ENCODE measurements around the gene PGA4.

The PGA4 gene

DNA sequence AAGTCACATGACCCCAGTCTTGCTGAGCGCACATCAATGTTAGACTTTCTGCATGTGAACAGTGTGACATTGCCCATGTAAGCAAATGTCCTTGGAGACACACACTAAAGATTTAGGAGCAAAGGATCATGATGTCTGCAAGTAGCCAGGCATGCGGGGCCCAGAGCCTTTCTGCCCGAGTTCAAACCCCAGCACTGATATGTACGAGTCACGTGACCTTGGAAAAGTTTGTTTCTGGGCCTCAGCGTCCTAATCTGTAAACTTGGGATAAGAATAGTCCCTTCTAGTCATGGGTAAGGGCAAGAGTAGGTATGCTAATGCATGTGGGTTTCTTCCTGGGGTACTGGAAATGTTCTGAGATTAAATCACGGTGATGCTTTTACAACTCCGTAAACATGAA, 35.6 kb upstream of the PGA4 start:
- Histone ChIP-seq H3K4me3 (no peak overlapping the region), H3K4me1 (peaks cover 0 to 11% (median 2%) of the 10 kb centered on the region in 10 experiments; a peak in 5 of 20 replicates), H3K36me3 (no peaks in the 10 kb centered on the region), H4K20me1 (no peaks in the 10 kb centered on the region), H3K27me3 (no peaks in the 10 kb centered on the region), H3K27ac (no peak overlapping the region), H3K9me3 (replicated peaks in 1 of 11) (peaks cover 0 to 14% (median 8%) of the 10 kb centered on the region in 11 experiments; a peak in 11 of 22 replicates), H3K4me2 (peak overlapping the region in 1 of 11 experiments; percentile 3; a peak in 1 of 22 replicates), H3K9ac (no peak overlapping the region)
- TF ChIP-seq Cebpa-rat (IDR thresholded peaks at IDR 0.05): no peak

DNA sequence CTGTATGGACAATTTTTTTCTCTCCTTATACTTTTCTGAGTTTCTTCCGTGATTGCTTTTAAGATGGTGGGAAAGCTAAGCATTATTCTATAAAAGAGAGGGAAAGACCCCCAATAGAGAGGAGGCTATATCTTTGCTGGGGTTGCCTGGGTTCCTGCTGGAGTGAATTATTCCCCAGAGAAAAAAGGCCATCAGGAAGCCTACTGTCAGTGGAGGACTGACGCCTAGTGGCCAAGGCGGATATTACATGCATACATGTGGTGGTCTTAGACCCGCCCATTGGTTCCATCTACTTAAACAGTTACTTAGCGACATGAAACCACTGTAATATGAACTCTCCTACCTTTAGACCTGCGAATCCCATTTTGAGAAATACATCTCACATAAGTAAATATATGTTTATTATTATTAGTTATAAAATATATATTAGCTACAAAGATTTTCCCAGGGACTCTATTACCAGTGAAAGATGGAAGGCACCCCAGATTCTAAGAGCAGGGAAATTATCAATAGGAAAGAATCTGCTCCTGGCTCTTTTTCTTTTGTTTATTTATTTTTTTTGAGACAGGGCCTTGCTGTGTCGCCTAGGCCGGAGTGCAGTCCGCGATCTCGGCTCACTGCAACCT, 34.5 kb upstream of the PGA4 start:
- no peak overlapping the region for H3K4me2 ChIP-seq
- peaks cover 0 to 11% (median 2%) of the 10 kb centered on the region in 10 experiments; a peak in 5 of 20 replicates for H3K4me1 ChIP-seq
- H3K9ac ChIP-seq: no peak overlapping the region
- no peak for TF ChIP-seq Cebpa-rat (IDR thresholded peaks at IDR 0.05)
- H3K27ac ChIP-seq: no peak overlapping the region
- no peaks in the 10 kb centered on the region for H3K27me3 ChIP-seq
- peaks cover 0 to 18% (median 8%) of the 10 kb centered on the region in 11 experiments; a peak in 11 of 22 replicates for H3K9me3 ChIP-seq (replicated peaks in 1 of 11)
- H3K4me3 ChIP-seq: no peak overlapping the region
- H4K20me1 ChIP-seq: no peaks in the 10 kb centered on the region; a peak in 1 of 22 replicates
- H3K36me3 ChIP-seq: no peaks in the 10 kb centered on the region

DNA sequence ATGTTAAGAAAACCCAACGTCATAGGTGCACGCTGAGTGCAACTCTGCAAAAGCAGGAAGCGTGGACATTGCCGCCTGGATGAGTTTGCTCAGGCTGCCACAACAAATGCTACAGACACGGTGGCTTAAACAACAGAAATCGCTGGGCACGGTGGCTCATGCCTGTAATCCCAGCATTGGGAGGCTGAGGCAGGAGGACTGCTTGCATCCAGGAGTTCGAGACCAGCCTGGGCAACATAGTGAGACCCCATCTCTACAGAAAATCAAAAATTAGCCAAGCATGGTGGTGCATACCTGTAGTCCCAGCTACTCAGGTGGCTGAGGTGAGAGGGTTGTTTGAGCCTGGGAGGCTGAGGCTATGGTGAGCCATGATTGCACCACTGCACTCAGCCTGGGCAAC, 32.2 kb upstream of the PGA4 start:
- H3K27ac ChIP-seq: no peak overlapping the region
- H3K4me1 ChIP-seq: peaks cover 0 to 13% (median 7%) of the 10 kb centered on the region in 10 experiments; a peak in 7 of 20 replicates
- peaks cover 0 to 18% (median 8%) of the 10 kb centered on the region in 11 experiments; a peak in 11 of 22 replicates for H3K9me3 ChIP-seq (replicated peaks in 1 of 11)
- H3K9ac ChIP-seq: no peak overlapping the region
- no peaks in the 10 kb centered on the region; a peak in 2 of 22 replicates for H4K20me1 ChIP-seq
- no peak overlapping the region for H3K4me3 ChIP-seq
- no peaks in the 10 kb centered on the region for H3K36me3 ChIP-seq
- no peaks in the 10 kb centered on the region for H3K27me3 ChIP-seq
- no peak for TF ChIP-seq Cebpa-rat (IDR thresholded peaks at IDR 0.05)
- H3K4me2 ChIP-seq: peak overlapping the region in 2 of 11 experiments; percentile 26 to 44; a peak in 1 of 22 replicates

DNA sequence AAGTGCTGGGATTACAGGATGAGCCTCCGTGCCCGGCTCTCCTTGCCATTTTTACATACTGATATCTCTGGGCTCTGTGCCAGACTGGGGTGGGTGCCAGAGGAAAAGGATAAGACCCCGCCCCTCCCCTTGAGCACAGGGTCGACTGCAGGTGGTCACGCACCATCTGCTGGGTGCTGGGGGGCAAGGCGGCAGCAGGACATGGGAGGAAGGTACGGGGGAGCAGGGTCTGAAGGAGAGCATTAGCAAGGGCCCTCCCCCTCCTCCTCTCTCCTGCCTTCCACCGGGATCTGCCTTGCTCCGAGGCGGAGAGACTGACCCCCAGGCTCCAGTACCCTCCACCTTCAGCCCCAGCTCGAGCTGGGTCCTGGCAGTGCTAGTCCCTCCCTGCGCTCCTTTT, 28.6 kb upstream of the PGA4 start:
- H3K9ac ChIP-seq: no peak overlapping the region

DNA sequence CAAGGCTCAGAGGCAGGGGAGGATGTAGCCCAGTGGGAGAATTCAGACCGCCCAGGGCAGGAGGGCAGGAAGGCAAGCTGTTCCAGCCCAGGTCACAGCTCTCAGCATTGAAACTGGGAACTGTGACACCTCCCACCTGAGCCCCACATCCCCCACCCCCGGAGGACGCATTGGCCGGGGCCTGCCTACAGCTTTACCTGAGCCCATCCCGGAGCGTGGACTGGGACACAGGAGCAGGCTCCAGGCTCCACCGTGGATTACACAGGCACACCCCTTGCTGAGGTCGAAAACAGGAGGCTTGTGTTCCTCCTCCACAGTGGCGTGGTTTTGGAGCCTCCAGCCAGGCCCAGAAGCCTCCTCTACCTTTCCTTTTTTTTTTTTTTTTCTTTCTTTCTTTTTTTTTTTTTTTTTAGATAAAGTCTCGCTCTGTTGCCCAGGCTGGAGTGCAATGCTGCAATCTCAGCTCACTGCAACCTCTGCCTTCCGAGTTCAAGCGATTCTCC, 27.9 kb upstream of the PGA4 start:
- Histone ChIP-seq H3K27me3 (0 out of 22 replicates have a peak, but pooled peaks cover 0 to 4% (median 0%) of the 10 kb centered on the region in 11 experiments), H4K20me1 (no peaks in the 10 kb centered on the region; a peak in 2 of 22 replicates), H3K9me3 (replicated peaks in 1 of 11) (peaks cover 0 to 30% (median 20%) of the 10 kb centered on the region in 11 experiments; a peak in 17 of 22 replicates), H3K4me2 (peak overlapping the region in 1 of 11 experiments; percentile 17; a peak in 1 of 22 replicates), H3K36me3 (no peaks in the 10 kb centered on the region), H3K4me3 (no peak overlapping the region), H3K4me1 (peaks cover 6 to 23% (median 9%) of the 10 kb centered on the region in 10 experiments; a peak in 14 of 20 replicates), H3K27ac (no peak overlapping the region), H3K9ac (no peak overlapping the region)
- no peak for TF ChIP-seq Cebpa-rat (IDR thresholded peaks at IDR 0.05)

More for the DNA sequence above, 28.6 kb upstream of the PGA4 start:
- peak overlapping the region in 1 of 11 experiments; percentile 17; a peak in 1 of 22 replicates for H3K4me2 ChIP-seq
- H3K9me3 ChIP-seq (replicated peaks in 1 of 11): peaks cover 0 to 24% (median 13%) of the 10 kb centered on the region in 11 experiments; a peak in 16 of 22 replicates
- H3K36me3 ChIP-seq: no peaks in the 10 kb centered on the region
- peaks cover 6 to 23% (median 10%) of the 10 kb centered on the region in 10 experiments; a peak in 14 of 20 replicates for H3K4me1 ChIP-seq
- no peak for TF ChIP-seq Cebpa-rat (IDR thresholded peaks at IDR 0.05)
- H3K27ac ChIP-seq: no peak overlapping the region
- no peaks in the 10 kb centered on the region; a peak in 2 of 22 replicates for H4K20me1 ChIP-seq
- 0 out of 22 replicates have a peak, but pooled peaks cover 0 to 4% (median 0%) of the 10 kb centered on the region in 11 experiments for H3K27me3 ChIP-seq
- H3K4me3 ChIP-seq: no peak overlapping the region

DNA sequence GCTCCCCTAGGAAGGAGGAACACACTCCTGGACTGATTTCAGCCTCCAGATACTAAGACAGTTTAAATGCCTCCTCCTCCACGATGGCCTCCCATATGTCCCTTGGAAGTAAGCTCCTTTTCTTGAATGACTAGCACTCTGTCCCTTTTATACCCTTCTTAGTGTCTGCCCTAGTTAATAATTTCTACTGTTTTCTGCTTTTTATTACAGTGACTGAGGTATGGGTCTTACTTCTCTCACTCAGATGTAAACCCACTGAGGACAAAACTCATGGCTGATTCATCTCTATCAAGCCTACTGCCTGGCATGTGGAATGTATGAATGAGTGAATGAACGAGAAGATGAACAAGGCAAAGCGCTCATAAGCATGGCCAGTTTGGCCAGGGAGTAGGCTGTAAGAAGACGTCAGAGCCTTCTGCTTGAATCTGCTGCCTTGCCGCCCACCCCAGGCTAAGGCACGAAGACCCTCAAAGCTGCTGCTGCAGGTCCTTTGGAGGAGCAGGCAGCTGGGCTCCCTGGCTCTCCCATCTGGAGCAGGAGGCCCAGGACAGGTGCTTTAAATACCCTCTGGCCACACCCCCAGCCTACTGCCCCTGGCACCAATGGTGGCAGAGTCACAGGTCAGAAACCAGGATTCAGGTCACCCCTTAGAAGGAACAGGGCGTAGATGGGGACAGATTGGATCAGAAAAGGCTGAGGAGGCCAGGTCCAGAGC, 27.0 kb upstream of the PGA4 start:
- no peak overlapping the region for H3K27ac ChIP-seq
- peak overlapping the region in 8 of 11 experiments; percentile 29 to 72 (median 52); a peak in 15 of 22 replicates for H3K4me2 ChIP-seq
- 0 out of 22 replicates have a peak, but pooled peaks cover 0 to 4% (median 0%) of the 10 kb centered on the region in 11 experiments for H3K27me3 ChIP-seq
- peaks cover 0 to 17% (median 9%) of the 10 kb centered on the region in 10 experiments; a peak in 13 of 20 replicates for H3K4me1 ChIP-seq
- no peaks in the 10 kb centered on the region; a peak in 2 of 22 replicates for H4K20me1 ChIP-seq
- no peak for TF ChIP-seq Cebpa-rat (IDR thresholded peaks at IDR 0.05)
- no peak overlapping the region for H3K4me3 ChIP-seq
- no peak overlapping the region for H3K9ac ChIP-seq
- H3K36me3 ChIP-seq: no peaks in the 10 kb centered on the region
- peaks cover 0 to 32% (median 21%) of the 10 kb centered on the region in 11 experiments; a peak in 17 of 22 replicates for H3K9me3 ChIP-seq (replicated peaks in 1 of 11)

DNA sequence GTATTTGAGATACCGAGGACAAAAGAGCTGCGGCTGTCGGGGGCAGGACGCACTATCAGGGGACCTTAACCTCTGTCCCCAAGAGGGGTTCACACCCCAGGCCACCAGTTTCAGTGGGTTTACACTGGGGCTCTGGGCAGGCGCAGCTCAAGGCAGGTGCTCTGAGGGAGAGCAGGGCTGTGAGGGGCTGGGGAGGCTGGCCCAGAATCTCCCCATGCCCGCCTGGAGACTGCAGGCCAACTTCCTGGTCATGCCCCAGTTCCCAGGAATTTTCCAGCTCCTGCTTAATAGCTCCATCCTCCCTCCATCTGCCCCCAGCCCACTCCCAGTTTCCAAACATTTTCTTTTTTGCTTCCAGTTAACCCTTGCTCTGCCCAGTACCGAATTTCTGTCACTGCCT, 26.4 kb upstream of the PGA4 start:
- H3K9ac ChIP-seq: no peak overlapping the region
- no peak overlapping the region for H3K4me3 ChIP-seq
- no peak overlapping the region for H3K27ac ChIP-seq
- TF ChIP-seq Cebpa-rat (IDR thresholded peaks at IDR 0.05): no peak
- peak overlapping the region in 8 of 11 experiments; percentile 29 to 72 (median 52); a peak in 15 of 22 replicates for H3K4me2 ChIP-seq
- 0 out of 22 replicates have a peak, but pooled peaks cover 0 to 4% (median 0%) of the 10 kb centered on the region in 11 experiments for H3K27me3 ChIP-seq
- peaks cover 4 to 17% (median 9%) of the 10 kb centered on the region in 10 experiments; a peak in 15 of 20 replicates for H3K4me1 ChIP-seq
- H3K9me3 ChIP-seq (replicated peaks in 1 of 11): peaks cover 0 to 26% (median 18%) of the 10 kb centered on the region in 11 experiments; a peak in 17 of 22 replicates
- no peaks in the 10 kb centered on the region for H3K36me3 ChIP-seq
- H4K20me1 ChIP-seq: no peaks in the 10 kb centered on the region; a peak in 2 of 22 replicates

DNA sequence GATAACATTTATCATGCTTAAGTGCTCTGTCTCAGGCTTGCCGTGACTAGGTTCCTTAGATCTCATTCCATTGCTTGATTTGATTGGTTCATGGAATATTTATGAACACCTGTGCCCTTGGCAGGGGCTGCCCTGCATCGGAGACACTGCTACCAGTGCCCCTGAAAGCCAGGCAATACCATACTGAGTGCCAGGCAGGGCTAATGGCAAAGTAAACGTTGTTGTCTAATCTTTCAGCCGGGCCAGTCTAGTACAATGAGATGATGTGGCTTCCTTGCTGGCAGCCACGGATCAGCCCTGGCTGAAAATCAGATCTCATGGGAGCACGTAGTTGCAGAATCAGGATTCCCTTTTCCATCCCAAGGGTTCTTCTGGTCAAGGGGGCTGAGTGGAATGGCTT, 23.8 kb upstream of the PGA4 start:
- H4K20me1 ChIP-seq: no peaks in the 10 kb centered on the region; a peak in 1 of 22 replicates
- H3K36me3 ChIP-seq: no peaks in the 10 kb centered on the region
- H3K9me3 ChIP-seq (replicated peaks in 1 of 11): peaks cover 0 to 19% (median 13%) of the 10 kb centered on the region in 11 experiments; a peak in 15 of 22 replicates
- no peak overlapping the region for H3K4me3 ChIP-seq
- H3K27ac ChIP-seq: no peak overlapping the region
- TF ChIP-seq Cebpa-rat (IDR thresholded peaks at IDR 0.05): no peak
- no peak overlapping the region for H3K9ac ChIP-seq
- no peak overlapping the region for H3K4me2 ChIP-seq
- H3K4me1 ChIP-seq: peaks cover 23 to 33% (median 30%) of the 10 kb centered on the region in 10 experiments
- H3K27me3 ChIP-seq: 0 out of 22 replicates have a peak, but pooled peaks cover 0 to 4% (median 0%) of the 10 kb centered on the region in 11 experiments
